Subcutaneous adipose tissue (tissue), 4 donors: ENCODE measurements around the gene DLGAP1. TPM values are rescaled to one million over a fixed set of nuclear protein-coding genes. Genes with fewer than 3 reads are reported as not detected.

ENCODE experiments used
- total RNA-seq, 4 donors: library from RNA; depleted of rRNA; stranded (reverse); fragments of >200 nt; gene quantifications; one replicate each; pipeline ENCODE4 v1.1.0, GENCODE V29; 2016
- TF ChIP-seq, protein P1 (sequence below): fragments of 450-650 bp; IDR thresholded peaks from one replicate; pipeline ENCODE4 v1.5.1; 2016; ENCODE audit warnings: low read depth, mild to moderate bottlenecking, control low read depth, antibody characterized with exemption, moderate library complexity

The DLGAP1 gene
- total RNA-seq, 4 donors from 2014 or later, result 0.44 to 3.3 (median 0.99) TPM

DNA sequence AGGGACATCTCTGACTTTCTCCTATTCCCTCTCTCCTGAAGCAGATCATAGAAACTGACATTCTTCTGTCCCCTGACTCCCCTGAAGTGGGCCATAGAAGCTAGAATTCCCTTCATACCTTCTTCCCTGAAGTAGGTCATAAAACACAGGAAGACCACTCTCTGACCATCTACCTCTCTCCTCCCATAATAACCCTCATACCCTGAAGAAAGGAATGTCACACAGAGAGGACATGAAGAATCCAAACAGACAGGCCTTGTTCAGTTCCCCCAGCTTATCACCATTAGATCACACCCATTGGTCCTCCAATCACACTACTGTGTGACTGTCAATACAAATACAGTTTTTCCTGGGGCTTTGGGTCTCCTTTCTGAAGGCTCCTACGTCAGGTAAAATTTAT, 347.1 kb downstream of the DLGAP1 start:
- TF ChIP-seq, protein P1, sequence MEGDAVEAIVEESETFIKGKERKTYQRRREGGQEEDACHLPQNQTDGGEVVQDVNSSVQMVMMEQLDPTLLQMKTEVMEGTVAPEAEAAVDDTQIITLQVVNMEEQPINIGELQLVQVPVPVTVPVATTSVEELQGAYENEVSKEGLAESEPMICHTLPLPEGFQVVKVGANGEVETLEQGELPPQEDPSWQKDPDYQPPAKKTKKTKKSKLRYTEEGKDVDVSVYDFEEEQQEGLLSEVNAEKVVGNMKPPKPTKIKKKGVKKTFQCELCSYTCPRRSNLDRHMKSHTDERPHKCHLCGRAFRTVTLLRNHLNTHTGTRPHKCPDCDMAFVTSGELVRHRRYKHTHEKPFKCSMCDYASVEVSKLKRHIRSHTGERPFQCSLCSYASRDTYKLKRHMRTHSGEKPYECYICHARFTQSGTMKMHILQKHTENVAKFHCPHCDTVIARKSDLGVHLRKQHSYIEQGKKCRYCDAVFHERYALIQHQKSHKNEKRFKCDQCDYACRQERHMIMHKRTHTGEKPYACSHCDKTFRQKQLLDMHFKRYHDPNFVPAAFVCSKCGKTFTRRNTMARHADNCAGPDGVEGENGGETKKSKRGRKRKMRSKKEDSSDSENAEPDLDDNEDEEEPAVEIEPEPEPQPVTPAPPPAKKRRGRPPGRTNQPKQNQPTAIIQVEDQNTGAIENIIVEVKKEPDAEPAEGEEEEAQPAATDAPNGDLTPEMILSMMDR, result no peak

DNA sequence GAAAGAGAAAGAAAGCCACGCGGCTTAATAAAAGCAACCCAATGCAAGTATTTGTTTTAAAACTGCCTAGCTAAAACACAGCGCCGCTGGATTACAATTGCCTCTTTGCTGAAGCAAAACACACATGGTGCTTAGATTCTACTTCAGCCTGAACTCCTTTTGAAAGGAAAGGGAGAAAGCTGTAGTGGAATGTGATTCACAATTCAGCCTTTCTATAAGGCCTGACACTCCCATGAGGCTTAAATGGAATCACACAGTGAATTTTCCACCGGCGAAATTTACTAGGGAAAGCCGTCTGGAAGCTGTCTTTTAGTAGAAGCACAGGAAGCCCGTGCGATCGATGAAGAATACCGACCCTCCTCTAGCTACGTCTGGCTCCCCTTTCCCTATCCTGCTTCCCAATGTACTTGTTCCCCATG, 348.0 kb downstream of the DLGAP1 start:
- TF ChIP-seq, protein P1, result no peak

DNA sequence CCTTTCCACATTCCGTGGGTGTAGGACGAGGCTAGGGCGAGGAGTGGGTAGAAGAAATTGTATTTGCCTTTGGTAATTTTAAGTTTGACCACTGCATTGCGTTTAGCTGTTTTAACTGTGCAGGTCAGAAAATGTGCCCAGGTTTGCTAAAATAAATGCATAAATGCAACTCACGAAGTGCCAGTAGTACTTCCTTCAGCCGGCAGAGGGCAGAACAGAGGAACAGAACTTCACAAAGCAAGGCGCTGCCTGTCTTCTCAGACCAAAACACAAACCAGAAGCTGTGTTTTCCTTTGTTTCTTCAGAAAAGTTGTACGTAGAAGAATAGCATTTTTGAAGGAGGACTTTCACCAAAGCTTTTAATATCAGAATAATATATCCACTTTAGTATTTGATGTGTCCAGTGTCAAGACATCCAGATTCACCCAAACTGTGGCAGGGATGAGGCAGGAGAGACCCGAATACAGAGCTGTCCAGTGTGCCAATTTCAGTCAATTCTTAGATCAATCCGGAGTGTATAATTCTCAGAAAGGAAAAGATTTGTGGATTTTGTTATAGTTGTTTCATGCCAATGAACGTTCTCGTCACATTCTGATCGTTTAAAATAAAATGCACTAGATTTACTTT, 348.6 kb downstream of the DLGAP1 start:
- TF ChIP-seq, protein P1, result no peak

DNA sequence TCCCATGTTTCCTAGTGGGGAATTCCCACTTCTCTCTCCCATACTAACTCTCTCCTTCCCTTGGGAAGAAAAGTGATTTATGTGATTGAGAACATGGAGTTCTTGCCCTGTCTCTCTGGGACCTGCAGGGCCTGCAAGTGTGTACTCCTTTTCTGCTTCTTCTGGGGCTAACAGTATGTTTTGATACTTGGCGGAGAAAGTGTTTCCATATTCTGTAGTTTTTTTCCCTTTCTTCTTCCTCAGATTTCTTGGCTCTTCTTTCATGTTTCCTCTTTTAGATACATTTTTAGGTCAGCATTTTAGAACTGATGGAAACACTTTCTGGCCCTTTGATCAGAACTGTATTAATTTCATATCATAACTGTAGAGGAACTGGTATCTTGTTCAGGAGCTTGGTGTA, 352.2 kb downstream of the DLGAP1 start:
- TF ChIP-seq, protein P1, result no peak

DNA sequence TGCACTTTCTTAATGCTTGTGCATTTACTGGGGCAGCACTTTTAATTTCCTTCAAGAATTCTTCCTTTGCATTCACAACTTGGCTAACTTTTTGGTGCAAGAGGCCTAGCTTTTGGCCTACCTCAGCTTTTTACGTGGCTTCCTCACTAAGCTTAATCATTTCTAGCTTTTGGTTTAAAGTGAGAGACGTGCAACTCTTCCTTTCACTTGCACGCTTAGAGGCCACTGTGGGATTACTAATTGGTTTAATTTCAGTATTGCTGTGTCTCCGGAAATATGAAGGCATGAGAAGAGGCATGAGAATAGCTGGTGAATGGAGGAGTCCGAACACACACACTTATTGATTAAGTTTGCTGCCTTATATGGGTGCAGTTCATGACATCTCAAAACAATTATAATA, 354.1 kb downstream of the DLGAP1 start:
- TF ChIP-seq, protein P1, result no peak

DNA sequence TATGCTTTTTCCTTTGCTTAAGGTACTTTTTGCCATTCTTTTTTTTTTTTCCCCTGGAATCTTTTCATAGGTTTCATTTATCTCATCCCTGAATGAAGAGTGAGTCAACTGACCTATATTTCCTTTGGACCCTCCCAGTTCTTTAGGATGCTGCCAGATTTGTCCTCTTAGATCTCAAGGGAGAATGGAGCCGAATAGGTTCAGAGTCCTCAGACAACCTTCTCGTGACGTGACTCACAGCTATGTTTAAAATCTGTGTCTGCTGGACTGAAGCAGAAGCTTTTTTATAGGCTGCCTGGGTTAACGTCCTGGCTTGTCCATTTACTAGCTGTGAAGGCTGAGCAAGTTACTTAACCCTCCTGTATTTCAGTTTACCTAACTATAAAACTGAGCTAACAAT, 358.6 kb downstream of the DLGAP1 start:
- TF ChIP-seq, protein P1, result no peak

DNA sequence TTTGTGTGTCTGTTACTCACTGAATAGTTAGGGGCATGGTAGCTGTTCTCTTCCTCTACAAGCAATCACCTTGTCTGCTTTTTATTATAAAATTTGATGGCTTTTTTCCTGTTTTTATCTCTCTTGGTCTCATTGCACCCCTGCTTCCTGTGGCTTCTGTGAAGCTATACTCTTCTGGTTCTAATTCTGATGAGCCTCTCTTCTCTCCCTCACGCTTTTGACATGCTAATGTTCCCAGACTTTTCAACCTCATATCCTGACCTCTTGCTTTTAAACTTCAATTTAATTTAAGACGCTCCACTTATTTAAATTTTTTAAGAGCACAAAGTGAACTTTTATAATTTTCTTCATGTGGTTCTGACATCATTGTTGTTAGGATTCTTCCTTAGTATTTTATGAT, 361.4 kb downstream of the DLGAP1 start:
- TF ChIP-seq, protein P1, result no peak
